H1 (cell line): ENCODE results near the gene PTPRR. TPM values are rescaled to one million over a fixed set of nuclear protein-coding genes. Genes with fewer than 3 reads are reported as not detected.

Source experiments
- EZH2 ChIP-seq: fragments of 200-600 bp; sonication (generic); IDR thresholded peaks from 2 replicates; pipeline ENCODE4 v1.7.1; 2012; ENCODE audit warnings: low read depth, mild to moderate bottlenecking, moderate library complexity, low read length, inconsistent platforms; ENCODE audit not compliant: severe bottlenecking
- SRF ChIP-seq: IDR thresholded peaks from 2 replicates; pipeline ENCODE4 v1.6.1; 2011; ENCODE audit warnings: mild to moderate bottlenecking, low read depth, low read length, moderate library complexity
- polyA plus RNA-seq, 7 experiments: library from polyadenylated mRNA; depleted of rRNA in 3 of 7; stranded (reverse) in 5 of 7; unstranded in 2 of 7; fragments of >200 nt in 5 of 7; fragments of 200-250 nt in 2 of 7; gene quantifications; 1 replicate in 5 of 7; 2 replicates in 1 of 7; 4 replicates in 1 of 7; pipeline versions ENCODE4 v1.2.1 to v1.2.3, GENCODE V29; 2011 to 2013; ENCODE audit warnings: missing spikeins in 2 of 7, mixed read lengths in 2 of 7
- total RNA-seq: library from RNA; stranded (reverse); fragmentation: NEBNext Ultra II Directional; extraction: Animal tissue kit (Norgen Biotek cat#: 25700); gene quantifications from 2 replicates; pipeline ENCODE4 v1.2.1, GENCODE V29; 2021

The PTPRR gene
- total and polyA plus RNA-seq, 2 of the 8 experiments (the other 6 are each of a cell fraction or from before 2014, with no cell fraction given) = 0.07 to 0.35 TPM

DNA sequence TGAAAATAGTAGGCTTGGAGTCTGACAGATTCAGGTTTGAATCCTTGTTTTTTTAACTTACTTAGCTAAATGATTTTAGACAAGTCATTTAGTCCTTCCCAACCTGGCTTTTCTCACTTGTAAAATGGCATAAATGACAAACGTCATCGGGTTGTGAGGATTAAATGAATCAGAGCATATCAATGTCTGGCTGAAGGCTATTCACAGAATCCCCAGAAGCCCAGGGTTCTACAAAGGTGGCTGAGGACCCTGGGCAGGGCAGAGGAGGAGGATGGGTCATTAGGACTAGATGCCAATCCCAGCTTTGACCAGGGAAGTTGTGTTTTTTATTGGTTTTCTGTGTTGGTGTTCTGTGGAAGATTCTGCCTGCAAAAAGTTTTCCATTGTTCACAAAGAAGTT, 275.7 kb downstream of the PTPRR start (continued):
- no peak for TF ChIP-seq EZH2
- TF ChIP-seq SRF = no peak
